Measurements from ENCODE around the gene BRD2.

The BRD2 gene

DNA sequence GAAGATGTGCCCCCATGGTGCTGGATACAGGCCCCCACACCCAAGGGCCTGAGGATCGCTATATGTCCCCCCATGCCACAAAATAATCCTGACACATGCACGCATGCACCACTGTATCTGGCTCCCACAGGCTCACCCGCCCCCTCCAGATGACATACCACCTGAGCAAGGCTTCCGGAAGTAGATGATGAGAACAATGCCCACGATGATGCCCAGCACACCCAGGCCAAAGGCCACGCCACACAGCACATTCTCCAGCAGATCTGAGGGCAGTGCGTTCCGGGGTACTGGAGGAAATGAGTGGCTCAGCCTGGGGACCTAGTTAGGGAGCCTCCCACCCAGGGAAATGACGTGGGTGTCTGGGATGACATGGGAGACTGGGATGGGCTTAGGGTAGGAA lies 19.3 kb upstream of the BRD2 start:
- no peak for DNase-seq (ENCODE audit: low read depth)

DNA sequence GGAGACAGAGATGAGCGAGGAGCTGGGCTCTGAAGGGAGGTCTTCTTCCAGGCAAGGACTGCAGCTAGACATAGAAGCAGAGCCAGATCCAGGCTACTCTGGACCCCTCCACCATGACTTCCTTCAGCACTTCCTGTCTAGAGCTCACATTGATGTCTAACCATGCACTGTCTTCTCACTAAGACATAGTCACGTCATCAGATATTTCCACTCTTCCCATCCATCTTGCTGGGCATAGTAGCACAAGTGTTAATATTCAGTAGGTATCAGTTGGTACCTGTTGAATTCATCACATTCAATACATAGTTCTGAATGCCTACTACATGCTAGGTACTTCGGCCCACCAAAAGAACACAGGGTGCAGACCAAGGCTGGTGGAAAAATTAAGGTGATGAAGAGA lies 18.4 kb upstream of the BRD2 start:
- no peak for DNase-seq (ENCODE audit: low read depth)

DNA sequence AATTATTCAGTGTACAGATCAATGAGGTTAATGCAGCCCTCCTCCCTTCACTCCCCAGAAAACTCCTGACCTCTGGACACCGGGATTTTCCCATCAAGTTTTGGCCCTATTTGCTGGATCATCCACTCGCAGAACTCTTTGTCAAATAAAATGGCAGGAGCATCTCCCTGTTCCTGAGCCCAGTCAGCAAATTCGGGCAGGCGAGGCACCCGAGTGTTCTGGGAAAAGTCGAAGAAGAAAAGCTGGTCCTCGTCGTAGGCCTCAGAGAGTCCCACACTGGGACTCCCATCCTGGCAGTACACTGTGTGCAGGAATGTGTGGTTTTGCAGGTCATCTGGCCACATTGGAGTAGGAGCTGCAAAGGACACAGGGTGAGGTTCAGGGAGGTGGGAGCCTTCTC lies 17.9 kb upstream of the BRD2 start:
- no peak for DNase-seq (ENCODE audit: low read depth)

DNA sequence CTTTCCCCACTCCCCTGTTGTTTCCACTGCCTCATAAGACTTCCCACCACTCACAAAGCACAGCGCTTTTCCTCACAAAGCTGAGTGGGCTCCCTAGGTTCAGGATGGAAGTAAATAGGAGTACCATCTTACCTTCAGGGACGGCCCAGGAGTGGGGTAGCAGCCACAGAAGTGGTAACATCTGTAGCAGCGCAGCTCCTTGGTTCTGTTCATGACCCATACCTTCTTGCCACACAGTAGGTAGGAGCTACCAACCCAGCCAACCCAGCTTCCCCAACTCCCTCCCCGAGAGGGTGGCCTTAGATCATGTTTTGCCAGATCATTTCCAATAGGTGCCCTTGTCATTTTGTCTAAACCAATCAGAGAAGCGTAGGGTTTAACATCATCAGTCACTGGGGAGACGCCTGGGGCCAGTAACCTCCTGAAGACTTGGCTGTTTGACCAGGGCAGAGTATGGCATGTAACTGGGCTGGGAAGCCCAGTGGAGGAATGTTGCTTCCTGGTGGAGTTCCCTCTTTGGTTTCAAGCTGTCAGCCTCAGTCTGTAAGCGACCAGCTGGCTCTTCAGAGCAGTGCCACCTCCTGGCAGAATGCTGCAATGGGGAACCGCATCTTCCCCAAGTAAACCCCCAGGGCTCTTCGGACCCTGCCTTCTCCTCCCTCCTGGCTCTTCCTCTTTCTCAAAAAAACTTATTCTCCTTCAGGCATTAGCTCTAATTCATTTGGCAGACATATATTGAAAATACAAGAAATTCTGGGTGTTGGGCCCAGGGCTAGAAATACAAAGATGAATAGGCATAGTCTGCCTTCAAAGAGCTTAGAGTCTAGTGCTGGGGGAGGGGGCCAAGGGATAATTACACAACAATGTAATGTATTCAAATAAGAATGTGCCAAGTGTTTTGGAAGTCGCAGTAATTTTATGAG lies 15.3 kb upstream of the BRD2 start, which contains the start of gene HLA-DMA:
Gene HLA-DMA, minus strand, starts transcription at position 281 of the 923 bp plus-strand sequence. Its CDS starts 61 bp downstream, at position 220.
- DNase-seq (ENCODE audit: low read depth) = peak; percentile 50

DNA sequence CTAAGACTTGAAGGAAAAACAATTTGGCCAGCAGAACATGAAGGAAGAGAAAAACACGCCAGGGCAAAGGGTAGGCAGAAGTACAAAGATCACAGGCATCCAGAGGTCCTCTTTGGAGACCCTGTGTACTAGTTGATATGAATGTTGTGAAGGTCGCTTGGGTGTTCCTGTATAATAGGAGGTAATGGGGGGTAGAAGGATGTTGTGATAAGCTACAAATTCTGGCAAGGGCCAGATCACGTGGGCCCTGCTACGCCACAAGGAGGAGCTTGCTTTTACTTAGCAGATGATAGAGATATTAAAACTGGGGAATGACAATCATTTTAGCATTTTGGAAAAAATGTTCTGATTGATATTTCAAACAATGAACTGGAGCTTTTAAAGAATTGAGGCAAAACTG lies 14.6 kb upstream of the BRD2 start:
- no peak for DNase-seq (ENCODE audit: low read depth)

DNA sequence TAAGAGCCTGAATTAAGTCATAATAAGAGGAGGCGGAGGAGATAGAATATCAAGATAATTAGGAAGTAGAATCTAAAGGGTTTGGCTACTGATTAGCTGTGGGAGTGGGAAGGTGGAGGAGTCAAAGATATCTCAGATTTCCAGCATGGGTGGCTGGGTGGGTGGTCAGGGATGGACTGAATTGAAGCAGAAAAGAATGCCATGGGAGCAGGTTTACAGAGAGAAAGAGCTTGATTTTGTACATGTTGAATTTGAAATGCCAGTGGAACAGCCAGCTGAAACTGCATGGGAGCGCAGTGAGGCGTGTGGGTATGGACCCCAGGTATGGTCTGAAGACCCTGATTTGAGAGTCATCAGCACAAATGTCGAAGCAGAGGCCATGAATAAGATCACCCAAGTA lies 14.1 kb upstream of the BRD2 start:
- DNase-seq (ENCODE audit: low read depth) = no peak

DNA sequence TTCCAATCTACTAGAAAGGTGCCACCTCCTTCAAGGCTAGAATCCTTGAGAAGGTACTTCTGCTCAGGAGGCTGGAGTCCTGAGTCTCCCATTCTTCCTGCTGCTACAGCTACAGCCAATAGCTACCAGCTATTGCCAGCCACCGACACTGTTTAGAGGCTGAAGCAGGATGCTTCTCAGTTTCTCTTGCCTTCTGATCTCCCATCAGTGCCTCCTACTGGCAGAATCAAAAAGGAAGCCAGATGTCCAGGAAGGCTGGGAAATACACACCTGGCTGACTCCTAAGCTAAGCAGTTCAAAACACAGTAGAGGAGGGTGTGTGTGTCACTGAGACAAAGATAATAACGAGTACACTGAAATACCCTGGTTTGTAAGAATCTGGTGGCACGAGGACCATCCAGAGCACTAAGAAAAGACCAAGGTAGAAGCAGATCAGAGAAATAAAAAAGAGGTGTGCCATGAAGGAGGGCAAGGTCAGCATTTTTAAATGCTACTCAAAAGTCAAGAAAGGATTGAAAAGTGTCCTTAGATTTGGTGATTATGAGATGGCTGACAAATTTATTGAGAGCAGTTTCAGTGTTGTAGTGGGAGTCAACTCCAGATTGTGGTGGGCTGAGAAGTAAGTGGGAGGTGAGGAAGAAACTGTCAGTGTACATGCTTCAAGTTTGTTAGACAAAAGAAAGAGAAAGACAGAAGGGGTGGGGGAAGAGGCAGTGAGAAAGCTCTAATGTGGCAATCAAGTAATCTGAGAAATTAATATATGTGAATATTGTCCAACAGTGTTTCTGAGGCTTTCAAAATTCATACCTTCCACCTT lies 13.2 kb upstream of the BRD2 start:
- DNase-seq (ENCODE audit: low read depth) = no peak

DNA sequence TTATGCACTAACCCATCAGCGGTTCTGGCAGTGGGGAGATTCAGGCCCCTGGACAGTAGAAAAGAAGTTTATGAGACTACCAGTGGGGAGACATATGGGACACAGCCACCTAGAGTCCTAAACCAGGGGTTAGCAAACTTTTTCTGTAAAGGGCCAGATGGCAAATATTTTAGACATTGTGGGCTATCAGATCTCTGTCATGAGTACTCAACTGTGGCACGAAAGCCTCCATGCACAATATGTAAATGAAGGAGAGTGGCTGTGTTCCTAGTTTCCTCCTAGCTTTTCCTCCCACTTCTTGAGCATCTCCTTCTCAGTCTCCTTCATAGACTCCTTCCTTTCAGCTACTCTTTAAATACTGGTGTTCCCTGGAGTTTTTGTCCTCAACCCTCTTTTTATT lies 12.2 kb upstream of the BRD2 start:
- DNase-seq (ENCODE audit: low read depth) = no peak

DNA sequence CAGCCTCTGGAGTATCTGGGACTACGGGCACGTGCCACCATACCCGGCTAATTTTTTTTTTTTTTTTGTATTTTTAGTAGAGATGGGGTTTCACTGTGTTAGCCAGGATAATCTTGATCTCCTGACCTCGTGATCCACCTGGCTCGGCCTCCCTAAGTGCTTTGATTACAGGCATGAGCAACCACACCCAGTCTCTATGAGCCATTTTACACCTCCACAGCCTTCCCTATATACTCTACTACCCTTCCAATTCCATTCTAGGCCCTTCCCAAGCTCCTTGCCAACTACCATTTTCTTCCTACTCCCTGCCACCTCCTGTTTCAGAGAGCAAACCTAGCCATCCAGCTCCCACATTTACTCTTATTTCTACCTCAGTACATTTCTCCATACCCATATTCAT lies 7.8 kb upstream of the BRD2 start:
- DNase-seq (ENCODE audit: low read depth) = no peak

DNA sequence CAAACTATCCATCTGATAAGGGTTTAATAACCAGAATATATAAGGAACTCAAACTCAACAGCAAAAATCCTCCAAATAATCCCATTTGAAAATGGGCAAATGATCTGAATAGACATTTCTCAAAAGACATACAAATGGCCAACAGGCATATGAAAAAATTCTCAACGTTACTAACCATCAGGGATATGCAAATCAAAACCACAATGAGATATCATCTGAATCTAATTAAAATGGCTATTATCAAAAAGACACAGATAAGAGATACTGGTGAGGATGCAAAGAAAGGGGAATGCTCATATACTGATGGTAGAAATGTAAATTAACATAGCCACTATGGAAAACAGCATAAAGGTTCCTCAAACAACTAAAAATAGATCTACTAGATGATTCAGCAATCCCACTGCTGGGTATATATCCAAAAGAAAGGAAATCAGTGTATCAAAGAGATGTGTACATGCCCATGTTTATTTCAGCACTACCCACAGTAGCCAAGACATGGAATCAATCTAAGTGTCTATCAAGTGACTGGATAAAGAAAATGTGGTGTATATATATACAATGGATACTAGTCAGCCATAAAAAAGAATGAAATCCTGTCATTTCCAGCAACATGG lies 6.1 kb upstream of the BRD2 start:
- no peak for DNase-seq (ENCODE audit: low read depth)

DNA sequence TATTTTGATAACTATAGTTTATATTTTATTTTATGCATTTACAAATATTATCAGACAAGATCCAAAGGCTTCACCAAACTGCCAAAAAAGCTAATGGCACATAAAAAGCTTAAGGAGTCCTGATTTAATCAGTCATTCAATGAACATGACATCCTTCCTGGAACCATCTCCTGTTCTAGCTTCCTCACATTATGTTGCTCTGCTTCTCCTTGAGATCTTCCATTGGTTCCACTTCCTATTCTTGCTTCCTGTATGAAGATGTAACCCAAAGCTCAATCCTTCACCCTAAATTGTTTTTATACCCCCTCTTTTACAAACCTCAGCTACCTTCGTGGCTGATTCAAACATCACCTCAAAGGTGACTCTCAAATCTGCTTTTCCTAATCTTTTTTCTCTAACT lies 4.5 kb upstream of the BRD2 start:
- DNase-seq (ENCODE audit: low read depth) = no peak

DNA sequence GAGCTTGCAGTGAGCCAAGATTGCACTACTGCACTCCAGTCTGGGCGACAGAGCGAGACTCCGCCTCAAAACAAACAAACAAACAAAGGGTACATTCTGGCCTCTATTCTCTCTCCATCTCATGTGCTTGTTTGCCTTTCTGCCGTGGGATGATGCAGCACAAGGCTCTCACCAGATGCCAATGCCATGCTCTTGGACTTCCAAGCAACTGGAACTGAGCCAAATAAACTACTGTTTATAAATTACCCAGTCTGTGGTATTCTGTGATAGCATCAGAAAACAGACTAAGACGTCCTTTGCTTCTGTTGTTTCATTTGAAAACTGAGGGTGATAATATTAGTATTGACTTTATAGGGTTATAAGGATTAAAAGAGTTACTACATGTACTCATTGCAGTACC lies 3.6 kb upstream of the BRD2 start:
- no peak for DNase-seq (ENCODE audit: low read depth)

DNA sequence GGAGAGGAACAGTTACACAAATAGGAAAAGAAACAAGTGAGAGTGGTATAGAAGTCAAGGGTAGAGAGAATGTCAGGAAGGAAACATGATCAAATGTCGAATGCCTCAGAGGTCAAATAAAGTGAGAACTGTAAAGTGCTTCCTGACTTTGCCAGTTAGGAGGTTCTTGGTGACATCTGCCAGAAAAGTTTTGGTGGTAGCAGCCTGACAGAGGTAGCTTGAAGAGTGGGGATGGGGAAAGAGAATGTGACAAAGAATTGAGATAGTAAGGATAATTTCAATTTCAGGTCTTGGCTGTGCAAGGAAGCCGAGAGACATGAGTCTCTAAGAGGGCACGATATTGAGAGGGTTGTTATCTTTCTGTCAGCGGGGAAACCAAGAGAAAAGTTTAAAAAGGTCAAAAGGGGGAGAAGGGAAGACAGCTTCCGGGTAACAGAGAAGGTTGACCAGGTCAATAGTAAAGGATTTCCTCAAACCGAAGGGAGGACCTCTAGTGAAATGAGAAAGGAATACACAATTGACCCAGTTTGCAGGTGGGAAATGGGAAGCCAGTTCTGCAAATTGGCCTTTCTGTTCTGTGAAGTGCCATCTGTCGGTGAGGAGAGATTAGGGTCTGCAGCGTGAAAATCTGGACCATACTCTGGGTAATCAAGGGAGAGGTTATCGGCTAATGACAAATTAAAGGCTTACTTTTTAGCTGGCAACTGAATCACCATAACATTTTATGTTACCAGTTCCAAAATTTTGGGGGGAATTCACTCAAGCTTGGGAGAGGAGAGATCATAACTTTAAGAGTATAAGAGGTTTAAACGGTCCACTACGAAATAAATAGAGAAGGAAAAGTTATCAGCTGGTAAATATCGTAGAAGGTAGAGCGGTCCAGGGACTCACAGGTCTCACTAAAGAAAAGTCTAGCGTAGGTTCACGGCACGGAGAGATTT lies 973 bp upstream of the BRD2 start:
- DNase-seq (ENCODE audit: low read depth) = no peak

DNA sequence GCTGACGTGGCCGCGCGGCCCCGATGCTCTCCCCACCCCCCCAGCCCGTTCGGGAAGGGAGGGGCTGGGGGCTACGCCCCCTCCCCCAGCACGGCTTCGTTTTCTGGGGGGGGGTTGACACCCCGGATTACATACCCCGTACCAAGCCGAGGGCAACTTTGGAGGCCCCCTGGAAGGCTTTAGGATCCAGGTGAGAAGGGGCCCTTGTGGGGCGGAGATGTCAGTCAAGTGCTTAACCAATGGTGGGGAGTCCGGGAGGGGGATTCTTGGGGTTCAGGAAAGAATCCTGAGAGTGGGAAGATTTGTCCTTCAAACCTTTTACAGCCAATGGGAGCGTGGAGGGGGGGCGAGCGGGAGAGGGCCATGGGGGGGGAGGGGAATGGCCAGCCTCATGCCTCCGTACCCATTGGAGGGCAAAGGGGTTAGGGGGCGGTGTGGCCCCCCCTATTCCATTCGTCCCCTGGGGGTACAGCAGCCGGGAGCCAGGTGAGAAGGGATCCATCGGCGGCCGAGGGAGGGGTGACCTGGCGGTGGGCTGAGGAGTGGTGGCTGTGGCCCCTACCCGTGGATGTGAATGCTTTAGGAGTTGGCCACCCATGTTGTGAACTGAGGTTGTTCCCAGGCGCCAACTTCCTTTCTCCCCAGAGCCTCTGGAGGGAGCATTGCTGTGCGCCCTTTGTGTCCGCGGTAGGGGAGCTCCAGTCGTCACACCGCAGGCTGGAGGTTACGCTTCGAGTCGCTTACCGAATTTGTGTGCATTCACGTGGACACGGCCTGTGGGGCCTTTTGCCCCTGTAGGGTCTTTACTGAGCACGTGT lies 682 bp downstream of the BRD2 start:
- DNase-seq (ENCODE audit: low read depth) = peak; percentile 49

DNA sequence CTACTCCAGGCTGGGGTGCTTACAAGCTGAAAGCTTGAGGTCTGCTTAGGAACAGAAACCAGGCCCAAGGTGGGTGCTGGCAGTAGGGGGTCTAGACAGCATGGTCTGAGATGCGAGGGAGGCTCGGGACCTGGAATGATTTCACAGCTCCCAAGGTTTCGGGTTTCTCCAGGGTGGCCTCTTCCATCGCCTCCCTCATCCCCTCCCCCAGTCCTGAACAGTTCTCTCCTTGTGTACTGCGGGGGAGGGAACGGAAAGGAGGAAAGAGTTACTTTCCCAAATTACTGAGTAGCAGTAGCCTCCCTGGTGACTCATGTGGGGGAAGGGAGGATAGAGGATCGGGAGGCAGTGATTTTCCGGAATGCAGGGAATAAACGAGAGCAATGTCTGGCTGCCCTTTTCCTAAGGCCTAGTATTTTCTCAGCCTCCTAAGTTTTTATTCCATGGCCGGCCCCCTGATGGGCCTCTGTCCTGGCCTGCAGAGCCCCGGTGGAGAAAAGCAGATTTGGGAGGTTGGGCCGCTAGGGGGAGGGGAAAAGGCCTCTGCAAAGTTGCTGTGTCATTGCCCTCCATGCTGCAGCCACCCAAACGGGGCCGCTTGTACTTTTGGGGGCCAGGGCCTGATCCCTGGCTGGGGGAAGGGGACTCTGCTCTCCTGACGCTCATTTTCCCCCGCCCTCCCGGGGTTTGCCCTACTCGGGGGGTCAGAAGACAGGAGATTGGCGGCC lies 1.5 kb downstream of the BRD2 start:
- DNase-seq (ENCODE audit: low read depth) = peak; percentile 59

DNA sequence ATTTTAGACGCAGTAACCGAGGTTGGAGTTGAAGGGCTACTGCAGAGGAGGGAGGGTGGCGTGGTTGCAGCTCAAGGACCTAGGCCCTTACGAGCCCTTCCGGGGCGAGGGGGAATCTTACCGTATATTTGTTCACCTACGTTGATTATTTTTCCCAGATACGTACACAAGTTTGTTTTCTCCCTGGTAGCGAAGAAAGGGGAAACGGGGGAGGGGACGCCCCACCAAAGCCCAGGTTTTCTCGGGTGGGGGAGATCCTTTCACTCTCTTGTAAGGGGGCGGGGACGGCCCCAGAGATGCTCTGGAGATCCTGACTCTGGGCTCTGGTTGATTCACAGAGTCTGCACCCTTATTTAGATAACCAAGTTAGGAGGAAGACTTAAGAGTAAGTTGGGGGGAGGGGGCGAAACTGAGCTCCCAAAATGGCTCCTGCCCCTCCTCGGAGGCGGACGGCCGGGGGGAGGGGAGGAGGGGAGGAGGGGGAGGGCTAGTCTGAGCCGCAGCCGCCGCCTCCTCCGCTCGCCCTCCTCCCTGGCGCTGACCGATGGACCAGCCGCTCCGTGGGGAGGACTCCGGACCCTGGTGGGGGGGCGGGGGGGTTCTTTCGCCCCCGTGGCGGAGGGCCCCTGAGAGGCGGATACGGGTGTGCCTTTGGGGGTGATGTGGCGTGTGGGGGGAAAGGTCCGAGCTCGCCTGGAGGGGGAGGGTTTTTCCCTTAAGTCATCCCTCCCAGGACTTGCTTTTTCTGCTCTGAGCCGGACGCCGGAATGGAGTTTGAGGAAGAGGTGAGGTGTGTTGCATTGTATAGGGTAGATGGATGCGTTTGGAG lies 2.2 kb downstream of the BRD2 start:
- DNase-seq (ENCODE audit: low read depth) = peak; percentile 67

DNA sequence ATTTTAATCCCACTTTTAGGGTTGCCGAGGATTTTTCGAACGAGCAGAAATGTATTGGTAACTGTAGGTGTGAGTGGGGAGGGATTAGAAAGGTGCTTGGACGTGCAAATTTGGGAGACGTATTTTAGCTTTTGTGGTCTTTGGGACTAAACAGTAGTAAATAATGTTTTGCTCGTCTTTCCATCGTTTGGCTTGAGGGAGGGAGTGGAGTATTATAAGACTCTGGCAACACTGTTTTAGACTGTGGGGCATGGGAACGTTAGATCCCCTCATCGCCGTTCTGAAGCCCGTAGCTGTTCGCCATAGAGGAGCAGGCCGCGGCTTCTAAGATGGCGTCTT lies 2.8 kb downstream of the BRD2 start:
- DNase-seq (ENCODE audit: low read depth) = no peak

DNA sequence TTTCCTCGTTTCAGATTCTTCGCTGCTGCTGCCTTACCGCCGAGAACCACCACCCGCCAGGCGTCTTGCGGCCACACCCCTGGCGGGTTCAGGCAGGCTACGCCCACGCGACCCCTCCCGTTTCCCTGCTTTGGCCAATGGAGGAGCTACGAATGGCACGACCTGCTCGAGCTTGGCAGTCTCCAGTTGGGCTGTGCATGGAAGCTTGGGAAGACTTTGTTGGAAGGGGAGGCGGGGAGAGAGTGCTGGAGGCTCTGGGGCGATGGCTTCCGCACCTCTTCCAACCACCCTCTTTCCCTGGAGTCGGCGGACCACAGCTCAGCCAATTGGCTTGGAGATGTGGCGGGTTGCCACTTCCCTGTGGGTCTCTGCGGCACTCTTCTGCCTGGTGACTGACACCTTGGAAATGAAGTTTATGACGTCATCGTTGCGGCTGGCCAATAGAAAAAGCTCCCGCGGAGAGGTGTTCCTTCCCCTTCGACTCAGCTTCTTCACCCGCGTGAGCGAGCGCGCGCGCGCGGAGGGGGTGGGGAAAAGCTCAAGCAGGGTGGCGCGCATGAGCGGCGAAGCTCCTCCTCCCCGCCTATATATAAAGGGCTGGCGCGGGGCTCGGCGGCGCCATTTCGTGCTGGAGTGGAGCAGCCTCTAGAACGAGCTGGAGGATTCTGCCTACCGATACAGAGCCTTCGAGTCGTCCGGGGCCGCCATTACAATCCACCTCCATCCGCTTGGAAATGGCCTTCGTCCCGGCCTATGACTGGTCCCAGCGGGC lies 3.4 kb downstream of the BRD2 start:
- peak; percentile 100 for DNase-seq (ENCODE audit: low read depth)
